GM19372 (cell line): ENCODE data around the gene IGFALS.

Experiments used
- ATAC-seq: cut with Tn5 transposase; IDR thresholded peaks from one replicate; pipeline ENCODE4 v1.9.1; 2021; ENCODE audit warnings: mild to moderate bottlenecking, low read depth, moderate library complexity; ENCODE audit not compliant: unreplicated experiment

IGFALS gene

DNA sequence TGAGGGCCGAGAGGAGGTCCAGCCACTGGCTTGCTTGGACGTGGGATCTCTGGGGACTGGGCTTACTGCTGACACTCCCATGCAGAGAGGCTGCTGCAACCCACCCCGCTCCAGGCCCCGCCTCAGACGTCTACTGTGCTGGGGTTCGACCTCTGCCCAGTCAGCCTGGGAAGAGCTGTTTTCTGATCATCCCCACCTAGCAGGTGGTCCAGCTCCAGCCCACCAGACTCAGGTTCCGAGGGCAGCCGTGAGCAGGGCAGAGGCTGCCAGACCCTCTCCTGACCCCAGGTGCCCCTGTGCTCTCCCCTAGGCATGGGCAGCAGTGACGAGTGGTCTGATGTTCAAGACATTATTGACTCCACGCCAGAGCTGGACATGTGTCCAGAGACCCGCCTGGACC, 45.6 kb downstream of the IGFALS start:
- ATAC-seq = no peak

DNA sequence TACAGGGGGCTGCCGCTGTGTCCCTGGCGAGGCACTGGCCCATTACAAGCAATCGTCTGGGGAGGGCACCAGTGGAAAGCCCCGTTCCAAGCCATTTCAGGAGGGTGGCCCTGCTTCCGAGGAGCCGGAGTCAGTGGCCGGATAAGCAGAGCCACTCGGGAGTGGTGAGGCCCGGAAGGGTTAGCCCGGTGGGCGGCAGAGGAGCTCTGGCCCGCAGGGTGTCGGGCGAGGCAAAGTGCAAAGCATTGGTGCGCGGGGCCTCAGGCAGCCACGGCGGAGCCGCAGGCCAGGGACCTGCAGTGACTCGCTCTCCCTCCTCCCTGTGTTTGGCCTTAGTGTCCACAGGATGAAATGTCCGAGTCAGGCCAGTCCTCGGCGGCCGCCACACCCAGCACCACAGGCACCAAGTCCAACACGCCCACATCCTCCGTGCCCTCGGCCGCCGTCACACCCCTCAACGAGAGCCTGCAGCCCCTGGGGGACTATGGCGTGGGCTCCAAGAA, 46.8 kb downstream of the IGFALS start:
- ATAC-seq = no peak

DNA sequence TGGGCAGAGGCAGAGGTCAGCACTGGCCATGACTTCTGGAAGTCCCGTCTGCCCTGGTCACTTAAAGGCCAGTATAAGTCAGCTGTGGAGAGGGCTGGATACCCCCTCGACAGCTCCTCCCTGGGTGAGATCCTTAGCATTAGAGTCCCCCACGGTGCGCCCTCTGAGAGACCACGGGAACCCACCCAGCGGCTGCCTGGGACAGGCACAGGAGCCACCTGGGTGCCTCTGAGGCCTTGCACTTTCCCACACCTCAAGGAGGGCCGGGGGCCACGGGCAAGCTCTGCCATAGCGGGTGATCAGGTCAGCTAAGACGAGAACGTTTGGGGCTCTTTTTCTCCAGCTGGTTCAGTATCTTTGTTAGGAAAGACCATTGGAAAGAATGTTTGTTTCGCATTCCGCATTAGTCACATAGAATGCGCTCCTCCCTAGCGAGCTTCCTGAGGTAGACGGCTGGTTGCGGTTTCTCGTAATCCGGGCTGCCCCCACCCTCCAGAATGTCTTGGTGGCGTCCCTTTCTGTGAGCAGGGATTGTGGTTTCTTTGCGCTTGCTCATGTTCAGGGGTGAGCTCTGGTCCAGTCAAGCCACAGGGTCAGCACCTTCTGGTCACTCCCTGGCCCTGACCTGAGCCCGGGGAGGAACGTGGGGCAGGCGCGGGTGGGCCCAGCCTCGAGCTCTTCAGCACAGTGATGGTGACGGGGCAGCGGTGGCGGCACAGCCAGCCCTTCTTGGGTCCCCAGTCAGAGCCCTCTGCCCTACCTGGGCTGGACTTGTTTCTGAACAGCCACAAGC, 47.4 kb downstream of the IGFALS start:
- no peak for ATAC-seq

DNA sequence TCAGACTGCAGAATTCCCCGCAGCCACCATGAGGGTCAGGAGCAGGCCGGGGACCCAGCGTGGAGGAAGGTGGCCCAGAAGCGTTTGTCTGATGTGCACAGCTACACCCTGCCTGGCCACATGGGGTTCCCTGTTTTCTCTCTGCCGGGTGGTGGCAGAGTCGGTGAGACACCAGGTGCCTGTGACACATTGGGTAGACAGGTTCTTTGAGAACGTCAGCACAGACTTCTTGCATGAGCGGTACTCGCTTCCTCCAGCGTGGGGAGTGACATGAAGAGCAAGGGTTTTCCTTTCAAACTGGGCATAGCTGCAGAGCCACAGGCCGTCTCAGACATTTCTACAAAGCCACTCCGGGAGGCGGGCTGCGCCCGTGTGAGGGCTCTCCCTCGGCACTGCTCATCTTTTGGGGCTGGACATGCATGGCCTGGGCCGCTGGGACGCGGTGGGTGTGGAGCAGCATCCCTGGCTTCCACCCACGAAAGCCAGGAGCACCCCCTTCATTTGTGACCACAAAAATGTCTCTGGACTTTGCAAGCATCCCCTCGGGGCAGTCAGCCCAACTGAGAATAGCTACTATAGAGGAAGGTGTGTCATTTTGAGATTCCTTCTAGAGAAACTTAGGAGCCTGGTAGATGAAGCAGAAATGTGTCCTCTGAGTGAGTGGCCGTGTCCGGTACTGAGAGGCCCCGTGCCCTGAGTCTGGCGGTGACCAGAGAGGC, 48.2 kb downstream of the IGFALS start:
- ATAC-seq = no peak

DNA sequence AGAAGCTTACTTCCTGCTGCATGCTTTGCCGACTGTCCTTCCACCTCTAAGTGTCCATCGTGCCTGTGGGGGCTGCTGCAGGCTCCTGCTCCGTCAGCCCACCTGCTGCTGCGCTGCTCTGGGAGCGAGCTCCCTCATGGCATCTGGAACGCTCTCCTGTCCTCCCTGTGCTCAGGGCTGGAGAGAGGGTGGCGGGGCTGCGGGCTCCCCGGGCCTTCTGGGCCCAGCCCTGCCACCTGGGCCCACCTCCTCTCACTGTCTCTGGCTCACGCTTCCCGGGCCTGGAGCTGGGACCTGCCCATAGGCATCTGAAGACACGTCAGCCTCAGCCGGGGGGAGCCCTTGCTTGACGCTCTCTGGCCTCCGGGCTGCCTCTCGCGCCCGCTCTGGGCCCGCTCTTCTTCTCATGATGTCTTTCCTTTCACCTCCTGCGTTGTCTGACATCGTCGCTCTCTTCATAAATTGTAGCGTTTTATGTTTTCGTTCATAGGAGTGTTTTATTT, 49.1 kb downstream of the IGFALS start:
- no peak for ATAC-seq

DNA sequence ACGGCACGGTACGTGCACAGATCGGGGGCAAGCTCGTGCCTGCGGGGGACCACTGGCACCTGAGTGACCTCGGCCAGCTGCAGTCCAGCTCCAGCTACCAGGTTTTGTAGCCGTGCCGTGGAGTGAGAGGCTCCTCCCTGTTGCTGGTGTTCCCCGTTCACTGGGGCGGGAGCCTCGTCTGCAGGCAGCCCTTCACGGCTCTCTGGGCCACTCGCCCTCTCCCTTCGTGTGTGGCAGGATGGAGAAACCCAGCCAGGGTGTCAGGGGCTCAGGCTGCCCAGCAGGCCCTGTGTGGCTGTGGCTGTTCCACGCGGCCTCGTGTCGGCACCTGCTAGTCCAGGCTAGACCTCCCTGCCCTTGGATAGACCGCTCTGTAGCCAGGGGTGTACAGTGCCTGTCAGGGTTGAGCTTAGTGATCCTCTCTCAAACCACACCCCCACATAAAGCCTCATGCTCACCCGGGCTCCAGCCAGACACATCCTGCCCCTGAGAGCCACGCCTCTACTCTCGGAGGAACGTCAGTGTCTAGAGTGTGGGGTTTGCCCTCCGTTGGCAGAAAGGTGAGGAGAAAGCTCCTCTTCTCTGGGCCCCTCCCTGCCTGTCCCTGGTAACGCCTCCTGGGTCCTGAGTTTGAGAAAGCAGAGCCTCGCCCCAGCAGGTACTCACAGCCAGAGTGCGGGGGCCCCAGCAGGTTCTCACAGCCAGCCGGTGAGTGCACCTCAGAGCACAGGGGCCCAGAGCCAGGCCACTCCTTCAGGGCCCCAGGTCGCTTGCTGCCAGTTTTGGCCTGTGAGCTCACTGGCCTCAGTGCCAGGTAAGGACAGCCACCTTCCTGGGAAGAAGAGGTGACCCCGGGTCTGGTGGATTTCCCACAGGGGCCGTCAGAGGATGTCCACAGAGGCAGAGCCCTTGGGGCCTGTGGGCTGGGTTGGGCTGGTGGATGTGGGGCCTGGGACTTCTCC, 49.8 kb downstream of the IGFALS start:
- no peak for ATAC-seq

DNA sequence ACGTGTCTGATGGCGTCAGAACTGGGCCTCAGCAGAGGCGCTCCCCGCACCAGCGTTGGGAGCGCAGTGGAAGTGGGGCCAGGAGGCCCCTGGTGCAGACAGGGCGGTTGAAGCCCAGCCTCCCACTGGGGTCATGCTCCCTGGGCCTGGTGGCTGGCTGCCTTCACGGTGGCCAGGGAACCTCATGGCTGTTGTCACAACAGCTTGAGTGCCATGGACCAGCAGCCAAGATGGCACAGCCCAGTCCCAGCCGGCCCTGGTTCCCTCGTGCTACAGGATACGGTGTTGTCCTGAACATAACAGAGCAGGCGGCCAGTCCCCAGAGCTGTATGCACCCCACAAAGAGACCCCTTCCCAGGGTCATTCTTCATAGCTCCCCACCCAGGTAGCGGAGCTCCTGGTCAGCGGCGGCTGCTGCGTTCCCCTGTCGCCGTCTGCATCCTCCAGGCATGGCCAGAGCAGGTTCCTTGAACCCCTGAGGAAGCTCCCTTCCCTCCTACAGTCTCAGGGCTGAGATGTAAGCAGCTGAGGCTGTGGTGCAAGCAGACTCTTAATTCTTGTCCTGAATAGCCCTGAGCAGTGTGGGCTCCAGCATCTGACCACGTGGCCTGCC, 51.8 kb downstream of the IGFALS start:
- no peak for ATAC-seq

DNA sequence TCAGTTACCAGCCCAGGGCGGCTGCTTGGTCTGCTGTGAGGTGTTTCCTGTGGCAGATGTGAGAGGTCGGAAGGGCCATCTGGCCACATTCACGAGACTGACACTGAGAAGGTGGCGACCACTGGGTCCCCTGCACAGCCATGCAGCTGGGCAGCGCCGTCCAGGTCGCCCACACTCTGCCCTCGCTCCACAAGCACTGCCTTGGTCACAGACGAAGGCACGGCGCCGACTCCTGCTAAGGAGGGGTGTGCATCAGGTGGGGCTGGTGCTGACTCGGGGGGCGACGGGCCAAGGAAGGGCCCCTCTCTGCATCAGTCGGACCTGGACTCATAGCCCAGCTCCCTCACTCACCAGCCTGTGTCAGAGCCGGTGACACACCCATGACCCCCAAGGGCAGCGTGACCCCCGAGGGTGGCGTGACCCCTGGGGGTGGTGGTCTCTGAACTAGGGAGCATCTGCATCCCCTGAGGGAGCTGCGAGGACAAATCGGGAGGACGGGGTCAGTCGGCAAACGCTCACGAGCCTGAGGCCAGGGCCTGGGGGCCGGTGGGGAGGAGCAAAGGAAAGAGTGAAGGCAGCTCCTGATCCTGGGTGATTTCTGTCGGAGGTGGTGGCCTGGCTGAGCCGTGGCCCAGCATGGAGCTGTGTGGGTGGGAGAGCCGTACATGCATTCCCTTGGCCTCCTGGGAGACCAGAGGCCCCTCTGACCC, 52.6 kb downstream of the IGFALS start:
- ATAC-seq = no peak
